ENCODE measurements around the gene BRIP1.

Gene BRIP1

DNA sequence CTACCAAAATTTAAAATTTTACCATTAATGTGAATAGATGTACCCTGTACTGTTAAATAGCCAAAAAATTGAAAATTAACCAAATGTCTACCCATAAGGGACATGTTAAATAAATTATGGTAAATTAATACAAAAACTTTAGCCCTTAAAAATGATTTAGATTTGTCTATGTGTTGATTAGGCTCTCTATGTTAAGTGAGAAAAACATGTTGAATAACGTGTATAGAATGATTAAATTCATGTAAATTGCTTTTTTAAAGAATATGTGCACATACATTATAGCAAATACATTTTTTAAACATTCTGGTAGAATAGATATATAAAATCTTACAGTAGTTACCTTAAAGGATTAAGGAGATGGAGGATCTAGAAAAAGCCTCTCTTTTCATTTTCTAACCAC is 59.5 kb downstream of the BRIP1 start:
- no peaks in the 10 kb centered on the region for H3K9me3 ChIP-seq (ENCODE audit: control insufficient read depth, insufficient read depth, low read length)
- no peak overlapping the region for H3K4me3 ChIP-seq (ENCODE audit: low read depth, low read length)
- H3K4me1 ChIP-seq (ENCODE audit: control insufficient read depth, insufficient read depth, low read length), result peaks cover 5% of the 10 kb centered on the region; the same call in 1 of the 2 replicates
- H3K9ac ChIP-seq (ENCODE audit: low read depth, low read length), result no peak overlapping the region
- peaks cover 45% of the 10 kb centered on the region for H3K36me3 ChIP-seq (ENCODE audit: control insufficient read depth, insufficient read depth, low read length)
- no peaks in the 10 kb centered on the region for H3K27me3 ChIP-seq (ENCODE audit: control insufficient read depth, insufficient read depth, low read length)
- no peak overlapping the region for H3K27ac ChIP-seq (ENCODE audit: low read depth, low read length)

DNA sequence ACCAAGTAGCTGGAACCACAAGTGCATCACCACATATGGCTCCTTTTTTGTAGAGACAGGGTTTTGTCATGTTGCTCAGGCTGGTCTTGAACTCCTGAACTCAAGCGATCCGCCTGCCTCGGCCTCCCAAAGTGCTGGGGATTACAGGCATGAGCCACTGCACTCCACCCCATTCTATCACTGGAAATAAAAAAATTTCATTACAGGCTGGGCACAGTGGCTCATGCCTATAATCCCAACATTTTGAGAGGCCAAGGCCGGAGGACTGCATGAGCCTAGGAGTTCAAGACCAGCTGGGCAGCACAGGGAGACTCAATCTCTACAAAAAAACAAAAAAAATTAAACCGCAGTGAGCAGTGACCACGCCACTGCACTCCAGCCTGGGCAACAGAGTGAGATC is 60.1 kb downstream of the BRIP1 start:
- H3K9ac ChIP-seq (ENCODE audit: low read depth, low read length), result no peak overlapping the region
- H3K27me3 ChIP-seq (ENCODE audit: control insufficient read depth, insufficient read depth, low read length), result no peaks in the 10 kb centered on the region
- no peaks in the 10 kb centered on the region for H3K9me3 ChIP-seq (ENCODE audit: control insufficient read depth, insufficient read depth, low read length)
- H3K27ac ChIP-seq (ENCODE audit: low read depth, low read length), result no peak overlapping the region
- H3K4me3 ChIP-seq (ENCODE audit: low read depth, low read length), result no peak overlapping the region
- H3K4me1 ChIP-seq (ENCODE audit: control insufficient read depth, insufficient read depth, low read length), result peaks cover 5% of the 10 kb centered on the region; the same call in 1 of the 2 replicates
- peaks cover 48% of the 10 kb centered on the region for H3K36me3 ChIP-seq (ENCODE audit: control insufficient read depth, insufficient read depth, low read length)

DNA sequence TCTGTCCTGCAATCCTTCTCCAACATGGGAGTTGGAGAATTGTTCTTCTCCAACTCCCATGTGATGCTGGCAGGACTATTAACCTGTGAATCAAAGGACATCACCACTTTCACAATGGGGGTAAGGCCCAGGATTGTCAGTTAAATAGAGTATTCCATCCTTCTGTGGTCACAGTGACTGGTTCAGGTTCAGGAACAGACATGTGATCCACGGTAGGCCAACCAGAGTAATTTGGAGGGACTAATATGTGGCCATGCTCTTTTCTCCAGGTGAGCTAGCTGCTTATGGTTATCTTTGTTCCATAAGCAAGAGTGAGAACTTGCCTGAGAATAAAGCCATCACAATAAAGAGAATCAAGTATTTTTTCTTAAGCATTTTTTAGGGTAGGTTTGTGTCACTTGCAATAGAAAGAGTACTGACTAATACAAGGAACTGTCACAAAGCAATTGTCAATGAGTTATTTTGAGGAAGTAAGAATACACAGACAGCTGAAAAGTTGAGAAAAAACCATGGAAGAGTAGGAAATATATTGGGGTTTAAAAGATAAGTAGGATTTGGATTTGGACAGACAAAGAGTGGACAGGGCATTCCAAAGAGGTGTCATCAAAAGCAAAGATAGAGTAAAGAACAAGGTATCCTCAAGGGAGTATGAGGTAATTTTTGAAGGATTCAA is 63.4 kb downstream of the BRIP1 start:
- no peak overlapping the region for H3K9ac ChIP-seq (ENCODE audit: low read depth, low read length)
- H3K4me3 ChIP-seq (ENCODE audit: low read depth, low read length), result no peak overlapping the region
- peaks cover 72% of the 10 kb centered on the region for H3K36me3 ChIP-seq (ENCODE audit: control insufficient read depth, insufficient read depth, low read length)
- H3K9me3 ChIP-seq (ENCODE audit: control insufficient read depth, insufficient read depth, low read length), result no peaks in the 10 kb centered on the region
- H3K27ac ChIP-seq (ENCODE audit: low read depth, low read length), result no peak overlapping the region
- H3K27me3 ChIP-seq (ENCODE audit: control insufficient read depth, insufficient read depth, low read length), result no peaks in the 10 kb centered on the region
- no peaks in the 10 kb centered on the region for H3K4me1 ChIP-seq (ENCODE audit: control insufficient read depth, insufficient read depth, low read length)

DNA sequence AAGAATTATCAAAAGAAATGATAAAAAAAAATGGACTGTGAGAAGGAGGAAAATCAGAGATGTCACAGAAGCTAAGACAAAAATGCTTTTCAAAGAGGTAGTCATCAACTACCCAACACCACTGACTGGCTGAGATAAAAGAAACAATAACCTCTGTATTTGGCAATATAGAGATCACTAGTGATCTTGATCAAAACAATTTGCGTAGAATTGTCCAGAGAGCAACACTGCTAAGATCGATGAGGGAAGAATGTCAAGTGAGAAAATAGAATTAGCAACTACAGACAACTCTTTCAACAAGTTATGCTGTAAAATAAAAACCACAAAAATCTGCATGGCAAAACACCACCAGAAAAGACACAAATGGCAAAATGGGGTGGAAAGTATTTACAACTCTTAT is 66.0 kb downstream of the BRIP1 start:
- no peaks in the 10 kb centered on the region for H3K4me1 ChIP-seq (ENCODE audit: control insufficient read depth, insufficient read depth, low read length)
- H3K36me3 ChIP-seq (ENCODE audit: control insufficient read depth, insufficient read depth, low read length), result peaks cover 85% of the 10 kb centered on the region
- H3K27ac ChIP-seq (ENCODE audit: low read depth, low read length), result no peak overlapping the region
- H3K27me3 ChIP-seq (ENCODE audit: control insufficient read depth, insufficient read depth, low read length), result no peaks in the 10 kb centered on the region
- no peak overlapping the region for H3K9ac ChIP-seq (ENCODE audit: low read depth, low read length)
- H3K4me3 ChIP-seq (ENCODE audit: low read depth, low read length), result no peak overlapping the region
- no peaks in the 10 kb centered on the region for H3K9me3 ChIP-seq (ENCODE audit: control insufficient read depth, insufficient read depth, low read length)

DNA sequence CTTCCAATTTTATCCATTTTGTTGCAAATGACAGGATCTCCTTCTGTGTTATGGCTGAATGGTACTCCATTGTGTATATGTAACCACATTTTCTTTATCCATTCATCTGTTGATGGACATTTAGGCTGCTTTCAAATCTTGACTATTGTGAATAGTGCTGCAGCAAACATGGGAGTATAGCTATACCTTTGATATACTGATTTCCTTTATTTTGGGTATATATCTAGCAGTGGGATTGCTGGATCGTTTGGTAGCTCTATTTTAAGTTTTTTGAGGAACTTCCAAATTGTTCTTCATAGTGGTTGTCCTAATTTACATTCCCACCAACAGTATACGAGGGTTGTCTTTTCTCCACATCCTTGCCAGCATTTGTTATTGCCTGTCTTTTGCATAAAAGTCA is 67.8 kb downstream of the BRIP1 start:
- Histone ChIP-seq H3K36me3 (ENCODE audit: control insufficient read depth, insufficient read depth, low read length) (peaks cover 78% of the 10 kb centered on the region), H3K27me3 (ENCODE audit: control insufficient read depth, insufficient read depth, low read length) (no peaks in the 10 kb centered on the region)

DNA sequence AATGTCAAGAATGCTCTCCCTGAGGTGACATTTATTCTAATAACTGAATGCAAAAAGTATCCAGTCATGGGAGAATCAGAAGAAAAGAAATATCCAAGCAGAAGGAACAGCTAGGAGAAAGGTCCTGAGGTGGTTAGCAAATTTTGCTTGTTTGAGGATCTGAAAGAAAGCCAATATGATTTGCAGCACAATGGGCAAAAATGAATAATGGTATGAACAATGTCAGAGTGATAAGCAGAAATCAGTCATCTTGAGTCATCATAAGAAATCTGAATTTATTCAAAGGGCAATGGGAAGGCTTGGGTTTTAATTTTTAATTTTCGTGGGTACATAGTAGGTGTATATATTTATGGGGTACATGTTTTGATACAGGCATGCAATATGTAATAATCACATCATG is 68.5 kb downstream of the BRIP1 start:
- Histone ChIP-seq H3K9ac (ENCODE audit: low read depth, low read length) (no peak overlapping the region), H3K36me3 (ENCODE audit: control insufficient read depth, insufficient read depth, low read length) (peaks cover 71% of the 10 kb centered on the region)

More for the DNA sequence above, 67.8 kb downstream of the BRIP1 start:
- H3K4me3 ChIP-seq (ENCODE audit: low read depth, low read length), result no peak overlapping the region
- H3K4me1 ChIP-seq (ENCODE audit: control insufficient read depth, insufficient read depth, low read length), result no peaks in the 10 kb centered on the region
- H3K9ac ChIP-seq (ENCODE audit: low read depth, low read length), result no peak overlapping the region
- no peak overlapping the region for H3K27ac ChIP-seq (ENCODE audit: low read depth, low read length)
- no peaks in the 10 kb centered on the region for H3K9me3 ChIP-seq (ENCODE audit: control insufficient read depth, insufficient read depth, low read length)

DNA sequence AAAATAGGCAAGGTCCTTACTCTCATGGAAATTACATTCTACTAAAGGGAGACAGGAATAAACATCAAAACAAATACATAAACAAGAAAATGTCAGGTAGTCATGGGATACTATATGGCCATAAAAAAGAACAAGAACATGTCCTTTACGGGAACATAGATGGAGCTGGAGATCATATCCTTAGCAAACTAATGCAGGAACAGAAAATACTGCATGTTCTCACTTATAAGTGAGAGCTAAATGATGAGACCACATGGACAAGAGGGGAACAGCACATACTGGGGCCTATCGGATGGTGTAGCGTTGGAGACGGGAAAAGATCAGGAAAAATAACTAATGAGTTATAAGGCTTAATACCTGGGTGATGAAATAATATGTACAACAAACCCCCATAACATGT is 69.1 kb downstream of the BRIP1 start:
- Histone ChIP-seq H3K9me3 (ENCODE audit: control insufficient read depth, insufficient read depth, low read length) (no peaks in the 10 kb centered on the region), H3K9ac (ENCODE audit: low read depth, low read length) (no peak overlapping the region), H3K4me1 (ENCODE audit: control insufficient read depth, insufficient read depth, low read length) (no peaks in the 10 kb centered on the region), H3K4me3 (ENCODE audit: low read depth, low read length) (no peak overlapping the region), H3K27me3 (ENCODE audit: control insufficient read depth, insufficient read depth, low read length) (no peaks in the 10 kb centered on the region), H3K36me3 (ENCODE audit: control insufficient read depth, insufficient read depth, low read length) (peaks cover 74% of the 10 kb centered on the region), H3K27ac (ENCODE audit: low read depth, low read length) (no peak overlapping the region)

More for the DNA sequence above, 68.5 kb downstream of the BRIP1 start:
- Histone ChIP-seq H3K9me3 (ENCODE audit: control insufficient read depth, insufficient read depth, low read length) (no peaks in the 10 kb centered on the region), H3K4me1 (ENCODE audit: control insufficient read depth, insufficient read depth, low read length) (no peaks in the 10 kb centered on the region), H3K27ac (ENCODE audit: low read depth, low read length) (no peak overlapping the region), H3K4me3 (ENCODE audit: low read depth, low read length) (no peak overlapping the region), H3K27me3 (ENCODE audit: control insufficient read depth, insufficient read depth, low read length) (no peaks in the 10 kb centered on the region)

DNA sequence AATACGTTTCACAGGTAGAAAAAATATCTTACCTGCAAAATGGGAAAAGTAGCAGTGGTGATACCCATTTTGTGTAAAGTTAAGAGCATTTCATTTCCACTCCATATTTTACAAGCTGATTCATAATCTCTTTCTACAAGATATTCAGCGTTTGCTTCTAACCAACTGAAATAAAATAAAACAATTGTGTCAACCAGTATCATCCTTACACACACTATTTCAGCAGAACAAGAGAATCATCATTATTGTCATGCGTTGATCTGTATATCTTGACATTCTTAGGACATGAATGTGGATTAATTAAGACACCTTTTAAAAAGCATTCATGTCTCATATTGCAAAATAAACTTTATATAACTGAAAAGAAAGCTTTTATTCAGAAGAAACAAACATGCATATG is 69.8 kb downstream of the BRIP1 start:
- no peaks in the 10 kb centered on the region for H3K4me1 ChIP-seq (ENCODE audit: control insufficient read depth, insufficient read depth, low read length)
- no peak overlapping the region for H3K27ac ChIP-seq (ENCODE audit: low read depth, low read length)
- no peak overlapping the region for H3K4me3 ChIP-seq (ENCODE audit: low read depth, low read length)
- no peak overlapping the region for H3K9ac ChIP-seq (ENCODE audit: low read depth, low read length)
- H3K27me3 ChIP-seq (ENCODE audit: control insufficient read depth, insufficient read depth, low read length), result no peaks in the 10 kb centered on the region
- no peaks in the 10 kb centered on the region for H3K9me3 ChIP-seq (ENCODE audit: control insufficient read depth, insufficient read depth, low read length)
- H3K36me3 ChIP-seq (ENCODE audit: control insufficient read depth, insufficient read depth, low read length), result peaks cover 69% of the 10 kb centered on the region

DNA sequence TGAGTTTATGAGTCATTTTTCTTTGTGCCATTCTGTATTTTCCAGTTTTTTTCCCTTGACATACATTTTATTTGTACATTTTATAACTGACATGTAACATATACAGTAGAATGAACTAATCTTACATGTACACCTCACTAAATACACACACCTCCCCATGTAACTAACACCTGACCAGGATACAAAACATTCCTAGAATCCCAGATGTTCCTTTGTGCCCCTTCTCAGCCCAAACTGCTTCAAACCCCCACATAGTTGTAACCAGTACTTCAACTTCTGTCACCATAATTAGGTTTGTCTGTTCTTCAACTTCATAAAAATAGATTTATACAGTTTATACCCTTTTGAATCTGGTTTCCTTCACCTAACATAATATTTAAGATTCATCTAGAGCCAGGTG is 73.5 kb downstream of the BRIP1 start:
- no peak overlapping the region for H3K27ac ChIP-seq (ENCODE audit: low read depth, low read length)
- no peak overlapping the region for H3K9ac ChIP-seq (ENCODE audit: low read depth, low read length)
- H3K4me1 ChIP-seq (ENCODE audit: control insufficient read depth, insufficient read depth, low read length), result no peaks in the 10 kb centered on the region
- H3K4me3 ChIP-seq (ENCODE audit: low read depth, low read length), result no peak overlapping the region
- H3K9me3 ChIP-seq (ENCODE audit: control insufficient read depth, insufficient read depth, low read length), result no peaks in the 10 kb centered on the region
- no peaks in the 10 kb centered on the region for H3K27me3 ChIP-seq (ENCODE audit: control insufficient read depth, insufficient read depth, low read length)
- H3K36me3 ChIP-seq (ENCODE audit: control insufficient read depth, insufficient read depth, low read length), result peaks cover 33% of the 10 kb centered on the region

DNA sequence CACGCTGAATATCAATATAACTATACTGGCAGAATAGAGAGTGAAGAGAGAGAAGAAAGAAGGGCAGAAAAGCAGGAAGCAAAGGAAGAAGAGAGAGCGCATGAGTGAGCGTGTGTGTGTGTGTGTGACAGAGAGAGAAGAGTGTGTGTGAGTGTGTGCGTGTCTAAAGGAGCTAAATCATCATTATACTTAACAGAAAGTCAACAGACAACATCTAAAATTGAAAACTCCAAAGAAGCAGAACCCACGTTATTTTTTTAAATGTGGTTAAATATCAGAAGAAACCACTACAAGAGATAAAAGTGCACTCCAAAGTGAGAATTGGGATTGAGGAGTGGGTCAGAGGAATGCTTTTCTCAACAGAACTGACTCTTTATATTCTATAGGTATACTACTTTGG is 77.2 kb downstream of the BRIP1 start:
- no peaks in the 10 kb centered on the region for H3K27me3 ChIP-seq (ENCODE audit: control insufficient read depth, insufficient read depth, low read length)
- H3K4me1 ChIP-seq (ENCODE audit: control insufficient read depth, insufficient read depth, low read length), result no peaks in the 10 kb centered on the region
- H3K9ac ChIP-seq (ENCODE audit: low read depth, low read length), result no peak overlapping the region
- 0 out of 2 replicates have a peak, but pooled peaks cover 6% of the 10 kb centered on the region for H3K36me3 ChIP-seq (ENCODE audit: control insufficient read depth, insufficient read depth, low read length)
- H3K27ac ChIP-seq (ENCODE audit: low read depth, low read length), result no peak overlapping the region
- no peak overlapping the region for H3K4me3 ChIP-seq (ENCODE audit: low read depth, low read length)
- H3K9me3 ChIP-seq (ENCODE audit: control insufficient read depth, insufficient read depth, low read length), result no peaks in the 10 kb centered on the region

DNA sequence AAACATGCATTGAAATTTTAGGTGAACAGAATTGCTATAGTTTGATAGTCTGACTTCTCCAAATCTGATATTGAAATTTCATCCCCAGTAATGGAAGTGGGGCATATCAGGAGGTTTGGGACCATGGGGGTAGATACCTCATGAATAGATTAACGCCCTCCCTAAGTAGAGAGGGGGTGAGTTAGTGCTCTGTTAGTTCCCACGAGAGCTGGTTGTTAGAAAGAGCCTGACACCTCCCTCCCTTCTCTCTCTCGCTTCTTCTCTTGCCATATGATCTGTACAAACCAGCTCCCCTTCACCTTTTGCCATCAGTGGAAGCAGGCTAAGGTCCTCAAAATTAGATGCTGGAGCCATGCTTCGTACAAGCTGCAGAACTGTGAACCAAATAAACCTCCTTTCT is 78.8 kb downstream of the BRIP1 start:
- Histone ChIP-seq H3K27me3 (ENCODE audit: control insufficient read depth, insufficient read depth, low read length) (no peaks in the 10 kb centered on the region), H3K4me1 (ENCODE audit: control insufficient read depth, insufficient read depth, low read length) (no peaks in the 10 kb centered on the region), H3K9me3 (ENCODE audit: control insufficient read depth, insufficient read depth, low read length) (no peaks in the 10 kb centered on the region), H3K9ac (ENCODE audit: low read depth, low read length) (no peak overlapping the region), H3K4me3 (ENCODE audit: low read depth, low read length) (no peak overlapping the region), H3K36me3 (ENCODE audit: control insufficient read depth, insufficient read depth, low read length) (0 out of 2 replicates have a peak, but pooled peaks cover 13% of the 10 kb centered on the region), H3K27ac (ENCODE audit: low read depth, low read length) (no peak overlapping the region)

Measured in HUES48 (cell line).